IMR-90 (cell line): ENCODE results near the gene VMO1. TPM values are rescaled to one million over a fixed set of nuclear protein-coding genes. Genes with fewer than 3 reads are reported as not detected.

ENCODE experiments used
- ATAC-seq: fragments of 200-7000 bp; cut with Tn5 transposase; 2 replicates; pipeline ENCODE4 v1.9.1; 2020; ENCODE audit warnings: low read depth, mild to moderate bottlenecking, moderate library complexity
- BruUV-seq: library from RNA; stranded (reverse); fragments of 400-500 nt; replicated peaks from 2 replicates; lab custom pipeline; 2021; lab: Mats Ljungman, UMichigan
- CTCF ChIA-PET: fragments of 300-600 bp; formaldehyde crosslinking; extraction: SDS; loops from one replicate; lab custom pipeline; 2021; ENCODE audit warnings: antibody characterized with exemption; lab: Yijun Ruan, JAX
- POLR2A ChIA-PET: fragments of 300-600 bp; sonication (Branson Sonifier 250); formaldehyde crosslinking; loops from one replicate; lab custom pipeline; 2022; ENCODE audit warnings: antibody characterized with exemption; ENCODE audit not compliant: unreplicated experiment; lab: Charles Lee
- DNase-seq: peaks from one replicate; pipeline ENCODE4 v3.0.0; 2013
- H2AFZ ChIP-seq: replicated peaks from 2 replicates; pipeline ENCODE3; 2013; ENCODE audit warnings: low read length, mild to moderate bottlenecking; ENCODE audit not compliant: poor library complexity
- H2AK5ac ChIP-seq: 2 replicates; pipeline ENCODE4 v1.6.1; 2013; ENCODE audit warnings: low read depth, low read length, inconsistent platforms
- H2AK9ac ChIP-seq: replicated peaks from 2 replicates; pipeline ENCODE3; 2013; ENCODE audit warnings: mild to moderate bottlenecking, low read depth, low read length, moderate library complexity; ENCODE audit not compliant: poor library complexity
- H2BK120ac ChIP-seq: 2 replicates; pipeline ENCODE4 v1.6.1; 2013; ENCODE audit warnings: low read depth, low read length, inconsistent platforms
- H2BK15ac ChIP-seq: 3 replicates; pipeline ENCODE4 v1.6.1; 2013; ENCODE audit warnings: low read depth, low read length, inconsistent platforms
- H2BK20ac ChIP-seq: 2 replicates; pipeline ENCODE4 v1.6.1; 2013; ENCODE audit warnings: low read depth, mild to moderate bottlenecking, inconsistent platforms, low read length, moderate library complexity
- H2BK5ac ChIP-seq: 2 replicates; pipeline ENCODE4 v1.6.1; 2013; ENCODE audit warnings: mild to moderate bottlenecking, low read depth, low read length, inconsistent platforms; ENCODE audit not compliant: poor library complexity, severe bottlenecking
- H3K14ac ChIP-seq: replicated peaks from 2 replicates; pipeline ENCODE4 v1.6.1; 2013; ENCODE audit warnings: low read depth, low read length, inconsistent platforms
- H3K18ac ChIP-seq: 2 replicates; pipeline ENCODE4 v1.6.1; 2013; ENCODE audit warnings: low read depth, low read length, control low read depth
- H3K23ac ChIP-seq: 2 replicates; pipeline ENCODE4 v1.6.1; 2013; ENCODE audit warnings: low read depth, low read length, inconsistent platforms
- H3K27ac ChIP-seq: 2 replicates; pipeline ENCODE4 v1.5.1; 2013; ENCODE audit warnings: mild to moderate bottlenecking, control low read depth, low read length; ENCODE audit not compliant: insufficient read depth
- H3K27me3 ChIP-seq: 2 replicates; pipeline ENCODE4 v1.6.1; 2013; ENCODE audit warnings: low read length; ENCODE audit not compliant: control insufficient read depth, insufficient read depth
- H3K36me3 ChIP-seq: 2 replicates; pipeline ENCODE4 v1.6.1; 2013; ENCODE audit warnings: low read length, mixed read lengths; ENCODE audit not compliant: control insufficient read depth, insufficient read depth
- H3K4ac ChIP-seq: 2 replicates; pipeline ENCODE4 v1.6.1; 2013; ENCODE audit warnings: low read depth, low read length, inconsistent platforms
- H3K4me1 ChIP-seq: 2 replicates; pipeline ENCODE4 v1.6.1; 2013; ENCODE audit warnings: low read length, mixed read lengths; ENCODE audit not compliant: control insufficient read depth, insufficient read depth
- H3K4me2 ChIP-seq: 2 replicates; pipeline ENCODE4 v1.6.1; 2013; ENCODE audit warnings: low read depth, mild to moderate bottlenecking, control low read depth, low read length, moderate library complexity
- H3K4me3 ChIP-seq: 2 replicates; pipeline ENCODE4 v1.5.1; 2013; ENCODE audit warnings: low read depth, mild to moderate bottlenecking, control low read depth, low read length, moderate library complexity; ENCODE audit not compliant: insufficient read depth
- H3K56ac ChIP-seq: 2 replicates; pipeline ENCODE4 v1.6.1; 2013; ENCODE audit warnings: low read length, inconsistent platforms; ENCODE audit not compliant: insufficient read depth; ENCODE audit errors: extremely low read depth
- H3K79me1 ChIP-seq, 2 experiments: 2 replicates each; pipeline ENCODE4 v1.6.1; 2013; ENCODE audit warnings: low read length in 2 of 2, inconsistent platforms in 1 of 2, low read depth in 1 of 2
- H3K9ac ChIP-seq: 2 replicates; pipeline ENCODE4 v1.6.1; 2013; ENCODE audit warnings: low read depth, low read length, control low read depth
- H3K9me1 ChIP-seq: 2 replicates; pipeline ENCODE4 v1.6.1; 2013; ENCODE audit warnings: low read length, inconsistent platforms; ENCODE audit not compliant: insufficient read depth
- H3K9me3 ChIP-seq: 2 replicates; pipeline ENCODE4 v1.6.1; 2013; ENCODE audit warnings: low read length; ENCODE audit not compliant: control insufficient read depth, insufficient read depth
- H4K20me1 ChIP-seq: 2 replicates; pipeline ENCODE4 v1.6.1; 2013; ENCODE audit warnings: low read length, inconsistent platforms; ENCODE audit not compliant: insufficient read depth
- H4K5ac ChIP-seq: 2 replicates; pipeline ENCODE4 v1.6.1; 2013; ENCODE audit warnings: mild to moderate bottlenecking, low read depth, low read length, control low read depth
- H4K8ac ChIP-seq, 2 experiments: 2 replicates each; pipeline ENCODE4 v1.6.1; 2013; ENCODE audit warnings: low read depth in 2 of 2, low read length in 2 of 2, control low read depth in 1 of 2, inconsistent platforms in 1 of 2
- H4K91ac ChIP-seq: 2 replicates; pipeline ENCODE4 v1.6.1; 2013; ENCODE audit warnings: low read depth, low read length, inconsistent platforms; ENCODE audit not compliant: insufficient read depth
- CEBPB ChIP-seq: IDR thresholded peaks from 2 replicates; pipeline ENCODE4 v1.6.1; 2012; ENCODE audit warnings: low read depth, low read length, improper control_type of control experiment
- MAZ ChIP-seq: IDR thresholded peaks from 2 replicates; pipeline ENCODE4 v1.6.1; 2012; ENCODE audit warnings: low read depth, mild to moderate bottlenecking, low read length, improper control_type of control experiment, moderate library complexity, borderline replicate concordance
- POLR2A ChIP-seq: IDR thresholded peaks from 2 replicates; pipeline ENCODE4 v1.6.1; 2012; ENCODE audit warnings: mild to moderate bottlenecking, low read depth, low read length
- SMC3 ChIP-seq: fragments of 150-350 bp; IDR thresholded peaks from 2 replicates; pipeline ENCODE4 v1.6.1; 2016; ENCODE audit warnings: low read depth, mild to moderate bottlenecking, antibody characterized with exemption, low read length, moderate library complexity
- WGBS, 2 experiments: methylation state at CpG; one replicate each; pipeline versions ENCODE4 v1.1.5 to v1.1.7; 2013; ENCODE audit warnings: missing lambda C conversion rate in 2 of 2; ENCODE audit not compliant: insufficient read length in 1 of 2; ENCODE audit errors: extremely low coverage in 2 of 2; 5-methylcytosine and 5-hydroxymethylcytosine counted together
- dilution Hi-C: fragments of 300-500 bp; cut with HindIII; formaldehyde crosslinking; loops from one replicate; pipeline ENCODE4 v1.14.3; 2018; ENCODE audit warnings: low sequenced_read_pairs; ENCODE audit not compliant: unreplicated experiment
- in situ Hi-C: fragments of 300-500 bp; cut with MboI; formaldehyde crosslinking; loops from 3 replicates; pipeline ENCODE4 v1.14.3; 2019; ENCODE audit warnings: low sequenced_read_pairs, inconsistent platforms, mixed read lengths
- intact Hi-C: fragments of 100-400 bp; cut with micrococcal nuclease; formaldehyde crosslinking; loops from 2 replicates; pipeline ENCODE4 v1.10.0; 2022
- polyA plus RNA-seq, 3 experiments: library from polyadenylated mRNA; depleted of rRNA; stranded (reverse); fragments of >200 nt; gene quantifications; 2 replicates each; pipeline ENCODE4 v1.2.3, GENCODE V29; 2012; ENCODE audit warnings: low replicate concordance in 1 of 3
- total RNA-seq: library from RNA; depleted of rRNA; stranded (reverse); fragments of >200 nt; gene quantifications from 2 replicates; pipeline ENCODE4 v1.2.3, GENCODE V29; 2012; rRNA removed

Gene VMO1
- total and polyA plus RNA-seq, 2 of the 4 experiments (the other 2 are of a cell fraction): 0.14 TPM; not detected in 1

DNA sequence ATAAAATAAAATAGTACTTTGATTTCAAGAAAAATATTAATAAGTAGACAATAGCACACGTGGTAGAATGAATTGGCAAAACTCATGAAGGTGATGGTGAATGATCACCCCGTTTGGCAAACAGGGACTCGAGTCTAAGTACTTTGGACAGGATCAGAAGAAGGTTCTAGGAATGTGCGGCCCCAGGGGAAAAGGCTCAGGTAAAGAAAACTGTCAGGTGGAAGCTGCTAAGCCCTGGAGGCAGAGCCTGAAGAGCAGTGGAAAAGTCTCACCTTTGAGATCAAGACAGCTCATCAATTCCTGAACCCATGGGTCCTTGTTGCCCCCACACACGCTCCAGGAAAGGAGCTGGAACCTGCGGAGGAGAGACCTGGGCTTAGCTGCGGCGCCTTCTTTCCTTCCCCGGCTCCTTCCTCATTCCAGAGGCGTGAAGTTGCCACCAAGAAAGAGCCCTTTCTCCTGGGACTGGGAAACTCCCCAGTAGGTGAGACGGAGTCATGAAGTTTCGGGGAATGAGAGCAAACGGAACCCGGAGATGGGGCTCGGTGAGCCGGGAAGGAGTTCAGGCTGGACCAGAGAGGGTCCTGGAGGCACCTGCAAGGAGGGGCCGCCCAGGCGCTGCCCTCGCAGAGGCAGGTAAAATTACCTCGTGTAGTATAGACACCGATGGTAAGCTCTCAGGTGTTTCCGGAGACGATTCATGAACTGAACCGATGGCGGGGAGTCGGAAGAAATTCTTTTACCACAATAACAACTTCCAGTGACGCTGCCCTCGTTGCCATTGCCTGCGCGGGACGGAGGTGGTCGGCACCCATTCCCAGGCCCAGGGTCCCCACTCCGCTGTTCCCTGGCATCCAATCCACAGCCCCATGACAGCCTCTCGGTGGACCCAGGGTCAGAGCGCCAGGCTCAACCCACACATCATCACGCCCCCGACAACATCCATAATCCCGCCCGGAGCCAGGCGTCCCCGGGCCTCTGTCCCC is 47.7 kb downstream of the VMO1 start (continued):
- TF ChIP-seq SMC3 (no peak), CEBPB (no peak)

DNA sequence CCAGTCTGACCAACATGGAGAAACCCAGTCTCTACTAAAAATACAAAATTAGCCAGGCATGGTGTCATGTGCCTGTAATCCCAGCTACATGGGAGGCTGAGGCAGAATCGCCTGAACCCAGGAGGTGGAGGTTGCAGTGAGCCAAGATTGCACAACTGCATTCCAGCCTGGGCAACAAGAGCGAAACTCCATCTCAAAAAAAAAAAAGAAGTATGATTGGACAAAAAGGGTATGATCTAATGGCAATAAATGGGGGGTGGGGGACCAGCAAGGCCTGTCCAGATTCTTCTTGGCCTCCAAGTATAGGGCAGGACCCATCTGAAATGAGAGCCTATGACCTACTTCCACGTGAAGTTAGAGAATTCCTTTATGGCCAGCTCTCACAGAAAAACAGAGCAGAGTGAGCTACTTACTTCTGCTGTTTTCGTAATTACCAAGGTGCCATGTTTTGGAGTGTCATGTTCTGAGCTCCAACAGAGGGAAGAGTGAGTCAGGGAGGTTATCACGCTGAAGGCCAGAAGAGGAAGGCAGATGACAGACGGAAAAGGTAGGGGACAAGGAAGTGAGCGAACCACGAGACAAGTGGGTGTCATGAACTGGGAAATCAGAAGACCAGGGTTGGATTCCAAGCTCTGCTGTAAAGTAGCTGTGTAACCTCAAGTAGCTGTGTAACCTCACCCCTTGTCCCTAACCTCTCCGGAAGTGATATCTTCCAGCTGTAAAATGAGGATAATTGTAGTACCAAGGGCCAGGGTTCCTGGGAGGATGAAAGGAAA is 50.1 kb downstream of the VMO1 start:
- no peak overlapping the region for H3K27ac ChIP-seq
- DNase-seq (no peak), ATAC-seq (no peak)
- H2BK15ac ChIP-seq: no peak overlapping the region
- H3K36me3 ChIP-seq: no peaks in the 10 kb centered on the region; the same call in 1 of the 2 replicates
- no peak overlapping the region for H3K4me3 ChIP-seq
- H3K23ac ChIP-seq: no peak overlapping the region
- no peak overlapping the region for H3K14ac ChIP-seq
- no peak overlapping the region for H2BK120ac ChIP-seq
- in situ Hi-C loops (no loop called here), intact Hi-C loops (no loop called here), dilution Hi-C loops (no loop called here)
- H2BK5ac ChIP-seq: no peak overlapping the region
- no peak overlapping the region for H4K8ac ChIP-seq
- H3K79me1 ChIP-seq: peaks cover 0 to 8% of the 10 kb centered on the region in 2 experiments; a peak in 1 of 4 replicates
- no TSS peak for BruUV-seq
- peaks cover 6% of the 10 kb centered on the region; the same call in 1 of the 2 replicates for H3K4me1 ChIP-seq
- no peaks in the 10 kb centered on the region for H3K9me1 ChIP-seq
- H4K5ac ChIP-seq: no peak overlapping the region
- peaks cover 29% of the 10 kb centered on the region for H3K27me3 ChIP-seq
- H3K18ac ChIP-seq: no peak overlapping the region
- H2BK20ac ChIP-seq: no peak overlapping the region
- H3K56ac ChIP-seq: no peak overlapping the region
- CTCF ChIA-PET: interaction anchor here (0.7 to 1.0 kb wide), 2 partner anchors 11 to 169 kb away, joined by 3 read pairs; no protein-coding TSS in a partner anchor
- WGBS, 2 experiments: 42% methylated on average over 2 of the region's 9 CpGs; no CpG with 5 or more reads in 1 of the 2 experiments
- H3K9ac ChIP-seq: no peak overlapping the region
- no peak overlapping the region for H3K4me2 ChIP-seq
- H3K4ac ChIP-seq: no peak overlapping the region
- no peak overlapping the region for H2AK9ac ChIP-seq
- H2AK5ac ChIP-seq: no peak overlapping the region
- no peak overlapping the region for H4K91ac ChIP-seq
- H4K20me1 ChIP-seq: no peaks in the 10 kb centered on the region
- no peak overlapping the region for H2AFZ ChIP-seq
- no peaks in the 10 kb centered on the region for H3K9me3 ChIP-seq
- POLR2A ChIA-PET: no interaction called here
- TF ChIP-seq POLR2A (no peak), MAZ (no peak), CEBPB (peak; percentile 56)

Other genes with a start within 250 kb of the VMO1 start
- 22.6 and 24.7 TPM in 2 replicates for gene MYBBP1A, start 231.0 kb downstream of the VMO1 start, total RNA-seq
- gene MYBBP1A, start 231.0 kb downstream of the VMO1 start, polyA plus RNA-seq (2012; rRNA removed): 45.9 and 53.0 TPM in 2 replicates
- gene GGT6, start 225.8 kb downstream of the VMO1 start, total RNA-seq: not detected in 2 replicates
- gene GGT6, start 225.8 kb downstream of the VMO1 start, polyA plus RNA-seq (2012; rRNA removed): not detected in 2 replicates
- not detected in 2 replicates for gene SMTNL2, start 201.8 kb downstream of the VMO1 start, total RNA-seq
- gene SMTNL2, start 201.8 kb downstream of the VMO1 start, polyA plus RNA-seq (2012; rRNA removed): not detected in 2 replicates
- not detected in 2 replicates for gene ALOX15, start 144.7 kb downstream of the VMO1 start, total RNA-seq
- gene ALOX15, start 144.7 kb downstream of the VMO1 start, polyA plus RNA-seq (2012; rRNA removed): not detected in 2 replicates
- gene PELP1, start 82.2 kb downstream of the VMO1 start, total RNA-seq: 6.3 and 9.2 TPM in 2 replicates
- 20.8 and 24.0 TPM in 2 replicates for gene PELP1, start 82.2 kb downstream of the VMO1 start, polyA plus RNA-seq (2012; rRNA removed)
- 3.9 and 6.1 TPM in 2 replicates for gene ARRB2, start 75.7 kb downstream of the VMO1 start, total RNA-seq
- gene ARRB2, start 75.7 kb downstream of the VMO1 start, polyA plus RNA-seq (2012; rRNA removed): 10.6 and 12.5 TPM in 2 replicates
- gene MED11, start 54.9 kb downstream of the VMO1 start, total RNA-seq: 9.9 and 10.3 TPM in 2 replicates
- 23.3 and 24.1 TPM in 2 replicates for gene MED11, start 54.9 kb downstream of the VMO1 start, polyA plus RNA-seq (2012; rRNA removed)
- gene ZMYND15, start 46.5 kb downstream of the VMO1 start, total RNA-seq: under 0.01 TPM in 1 of 2 replicates, not detected in the other
- 0.07 and 0.14 TPM in 2 replicates for gene ZMYND15, start 46.5 kb downstream of the VMO1 start, polyA plus RNA-seq (2012; rRNA removed)
- gene CXCL16, start 46.4 kb downstream of the VMO1 start, total RNA-seq: 0.28 and 0.36 TPM in 2 replicates
- gene CXCL16, start 46.4 kb downstream of the VMO1 start, polyA plus RNA-seq (2012; rRNA removed): 1.2 and 1.6 TPM in 2 replicates
- gene TM4SF5, start 14.5 kb downstream of the VMO1 start, total RNA-seq: not detected in 2 replicates
- not detected in 2 replicates for gene TM4SF5, start 14.5 kb downstream of the VMO1 start, polyA plus RNA-seq (2012; rRNA removed)
- gene GLTPD2, start 2.6 kb upstream of the VMO1 start, total RNA-seq: not detected in 2 replicates
- not detected in 2 replicates for gene GLTPD2, start 2.6 kb upstream of the VMO1 start, polyA plus RNA-seq (2012; rRNA removed)
- gene PSMB6, start 9.8 kb upstream of the VMO1 start, total RNA-seq: 217 and 244 TPM in 2 replicates
- 254 and 291 TPM in 2 replicates for gene PSMB6, start 9.8 kb upstream of the VMO1 start, polyA plus RNA-seq (2012; rRNA removed)
- gene PLD2, start 20.8 kb upstream of the VMO1 start, total RNA-seq: 9.4 and 12.5 TPM in 2 replicates
- gene PLD2, start 20.8 kb upstream of the VMO1 start, polyA plus RNA-seq (2012; rRNA removed): 28.0 and 28.8 TPM in 2 replicates
- 12.2 and 12.8 TPM in 2 replicates for gene MINK1, start 47.0 kb upstream of the VMO1 start, total RNA-seq
- gene MINK1, start 47.0 kb upstream of the VMO1 start, polyA plus RNA-seq (2012; rRNA removed): 40.9 and 41.3 TPM in 2 replicates
- gene C17orf107, start 113.2 kb upstream of the VMO1 start, total RNA-seq: 0.54 and 0.56 TPM in 2 replicates
- 0.82 and 1.3 TPM in 2 replicates for gene C17orf107, start 113.2 kb upstream of the VMO1 start, polyA plus RNA-seq (2012; rRNA removed)
- gene CHRNE, start 116.7 kb upstream of the VMO1 start, total RNA-seq: under 0.01 TPM in 2 replicates
- gene CHRNE, start 116.7 kb upstream of the VMO1 start, polyA plus RNA-seq (2012; rRNA removed): 0.21 and 0.24 TPM in 2 replicates
- not detected in 2 replicates for gene GP1BA, start 145.9 kb upstream of the VMO1 start, total RNA-seq
- gene GP1BA, start 145.9 kb upstream of the VMO1 start, polyA plus RNA-seq (2012; rRNA removed): not detected in 2 replicates
- 30.8 and 35.0 TPM in 2 replicates for gene SLC25A11, start 153.7 kb upstream of the VMO1 start, total RNA-seq
- gene SLC25A11, start 153.7 kb upstream of the VMO1 start, polyA plus RNA-seq (2012; rRNA removed): 62.2 and 68.2 TPM in 2 replicates
- gene RNF167, start 153.9 kb upstream of the VMO1 start, total RNA-seq: 13.1 and 13.3 TPM in 2 replicates
- 79.5 and 83.6 TPM in 2 replicates for gene RNF167, start 153.9 kb upstream of the VMO1 start, polyA plus RNA-seq (2012; rRNA removed)
- 348 and 432 TPM in 2 replicates for gene PFN1, start 162.2 kb upstream of the VMO1 start, total RNA-seq
- gene PFN1, start 162.2 kb upstream of the VMO1 start, polyA plus RNA-seq (2012; rRNA removed): 1,671 and 2,152 TPM in 2 replicates
- gene ENO3, start 164.8 kb upstream of the VMO1 start, total RNA-seq: 1.4 TPM in 2 replicates
- 4.2 and 5.1 TPM in 2 replicates for gene ENO3, start 164.8 kb upstream of the VMO1 start, polyA plus RNA-seq (2012; rRNA removed)
- 50.2 and 52.2 TPM in 2 replicates for gene SPAG7, start 181.5 kb upstream of the VMO1 start, total RNA-seq
- gene SPAG7, start 181.5 kb upstream of the VMO1 start, polyA plus RNA-seq (2012; rRNA removed): 108 and 115 TPM in 2 replicates
- gene CAMTA2, start 201.3 kb upstream of the VMO1 start, total RNA-seq: 1.4 TPM in 2 replicates
- 54.7 and 59.7 TPM in 2 replicates for gene CAMTA2, start 201.3 kb upstream of the VMO1 start, polyA plus RNA-seq (2012; rRNA removed)
- under 0.01 and 0.18 TPM in 2 replicates for gene INCA1, start 211.2 kb upstream of the VMO1 start, total RNA-seq
- gene INCA1, start 211.2 kb upstream of the VMO1 start, polyA plus RNA-seq (2012; rRNA removed): 0.51 and 0.92 TPM in 2 replicates
- gene KIF1C, start 211.6 kb upstream of the VMO1 start, total RNA-seq: 27.4 and 28.6 TPM in 2 replicates
- 28.7 and 31.6 TPM in 2 replicates for gene KIF1C, start 211.6 kb upstream of the VMO1 start, polyA plus RNA-seq (2012; rRNA removed)
- not detected in 2 replicates for gene SLC52A1, start 249.1 kb upstream of the VMO1 start, total RNA-seq
- gene SLC52A1, start 249.1 kb upstream of the VMO1 start, polyA plus RNA-seq (2012; rRNA removed): not detected in 2 replicates